GM21528 (cell line): ENCODE measurements around the gene YTHDF2.

Experiments
- ATAC-seq: cut with Tn5 transposase; IDR thresholded peaks from one replicate; pipeline ENCODE4 v1.9.1; 2021; ENCODE audit warnings: mild to moderate bottlenecking, moderate library complexity; ENCODE audit not compliant: unreplicated experiment, low FRiP score

The YTHDF2 gene

GRCh38 chr1:28796352-28797211 is 59.8 kb downstream of the YTHDF2 start:
- no peak for ATAC-seq

GRCh38 chr1:28800324-28800723 is 63.6 kb downstream of the YTHDF2 start:
- no peak for ATAC-seq

- no peak for ATAC-seq
Observed at GRCh38 chr1:28801461-28801860, 64.7 kb downstream of the YTHDF2 start.

- no peak for ATAC-seq
Observed at GRCh38 chr1:28803051-28803450, 66.3 kb downstream of the YTHDF2 start.

- ATAC-seq: no peak
Observed at GRCh38 chr1:28803662-28804061, 66.9 kb downstream of the YTHDF2 start.

- no peak for ATAC-seq
Observed at GRCh38 chr1:28804071-28804470, 67.3 kb downstream of the YTHDF2 start.

- ATAC-seq: no peak
Observed at GRCh38 chr1:28807046-28807445, 70.3 kb downstream of the YTHDF2 start.

GRCh38 chr1:28807986-28808385 is 71.2 kb downstream of the YTHDF2 start:
- no peak for ATAC-seq

- ATAC-seq: no peak
Observed at GRCh38 chr1:28811369-28811765, 74.6 kb downstream of the YTHDF2 start.

- no peak for ATAC-seq
Observed at GRCh38 chr1:28811766-28812668, 75.3 kb downstream of the YTHDF2 start, which contains the start of gene OPRD1. Gene OPRD1 (plus strand): TSS chr1:28812170. CDS start chr1:28812384, 214 bp downstream.

- no peak for ATAC-seq
Observed at GRCh38 chr1:28812669-28813468, 76.1 kb downstream of the YTHDF2 start.

GRCh38 chr1:28813931-28814465 is 77.3 kb downstream of the YTHDF2 start:
- no peak for ATAC-seq

- ATAC-seq: no peak
Observed at GRCh38 chr1:28815533-28816185, 78.9 kb downstream of the YTHDF2 start.

GRCh38 chr1:28817133-28817532 is 80.4 kb downstream of the YTHDF2 start:
- no peak for ATAC-seq

GRCh38 chr1:28819020-28819419 is 82.3 kb downstream of the YTHDF2 start:
- ATAC-seq: no peak
